ENCODE results near the gene ADAMTS19. TPM values are rescaled to one million over a fixed set of nuclear protein-coding genes. Genes with fewer than 3 reads are reported as not detected.

The ADAMTS19 gene
- total RNA-seq, 1 donor from 2014 or later = 0.27 TPM

DNA sequence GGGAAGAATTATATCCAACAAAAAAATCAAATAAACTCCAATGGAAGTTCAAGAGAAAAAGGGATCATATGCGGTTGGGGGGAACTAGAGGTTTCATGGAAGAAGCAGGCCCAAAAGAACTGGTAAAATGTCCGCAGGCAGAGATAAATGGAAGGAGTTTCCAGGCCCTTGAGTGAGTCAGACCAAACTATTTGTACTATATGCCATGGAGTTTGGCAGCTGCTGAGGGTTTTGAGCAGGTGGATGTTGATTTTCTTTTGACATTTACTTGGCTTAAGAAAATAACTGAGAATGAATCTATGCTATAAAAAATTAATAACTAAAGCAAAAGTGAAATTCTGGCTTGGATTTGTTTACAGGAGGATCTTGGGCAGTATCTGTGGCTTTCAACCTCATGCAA lies 321.5 kb downstream of the ADAMTS19 start:
- intact Hi-C loops (cut with DNase I) = no loop called here
- no peak for ATAC-seq
- no peak for DNase-seq (ENCODE audit: low spot score)
